IPS-18c (cell line): ENCODE measurements around the gene DPYSL5.
"Not testable (repeated sequence)": the region's sequence is repeated elsewhere in the genome, so short reads cannot be mapped to it uniquely, and the experiment has no call there.

Source experiments
- H3K4me3 ChIP-seq: 2 replicates; pipeline ENCODE4 v1.7.0; 2013; ENCODE audit warnings: low read depth, mild to moderate bottlenecking, low read length, moderate library complexity; ENCODE audit not compliant: insufficient read depth
- H3K9me3 ChIP-seq: one replicate; pipeline ENCODE4 v1.6.1; 2013; ENCODE audit warnings: mild to moderate bottlenecking, low read length, moderate library complexity; ENCODE audit not compliant: control insufficient read depth, insufficient read depth

The DPYSL5 gene

GRCh38 chr2:26860211-26860850 is 12.4 kb downstream of the DPYSL5 start:
- Histone ChIP-seq H3K4me3 (no peak overlapping the region), H3K9me3 (no peaks in the 10 kb centered on the region)

- Histone ChIP-seq H3K4me3 (no peak overlapping the region), H3K9me3 (no peaks in the 10 kb centered on the region)
These were observed 13.8 kb downstream of the DPYSL5 start for GRCh38 chr2:26861610-26862224.

GRCh38 chr2:26864226-26864625 is 16.3 kb downstream of the DPYSL5 start:
- Histone ChIP-seq H3K4me3 (no peak overlapping the region), H3K9me3 (no peaks in the 10 kb centered on the region)

GRCh38 chr2:26864646-26865045 is 16.7 kb downstream of the DPYSL5 start:
- Histone ChIP-seq H3K4me3 (no peak overlapping the region), H3K9me3 (no peaks in the 10 kb centered on the region)

- Histone ChIP-seq H3K9me3 (no peaks in the 10 kb centered on the region), H3K4me3 (no peak overlapping the region)
These were observed 22.7 kb downstream of the DPYSL5 start for GRCh38 chr2:26870585-26871095.

- Histone ChIP-seq H3K4me3 (no peak overlapping the region), H3K9me3 (no peaks in the 10 kb centered on the region)
These were observed 25.5 kb downstream of the DPYSL5 start for GRCh38 chr2:26873286-26873983.

- no peak overlapping the region for H3K4me3 ChIP-seq
- peaks cover 4% of the 10 kb centered on the region for H3K9me3 ChIP-seq
These were observed 26.6 kb downstream of the DPYSL5 start for GRCh38 chr2:26874514-26874913.

GRCh38 chr2:26875065-26875634 is 27.2 kb downstream of the DPYSL5 start:
- Histone ChIP-seq H3K9me3 (peaks cover 4% of the 10 kb centered on the region), H3K4me3 (no peak overlapping the region)

- Histone ChIP-seq H3K9me3 (peaks cover 4% of the 10 kb centered on the region), H3K4me3 (no peak overlapping the region)
These were observed 27.9 kb downstream of the DPYSL5 start for GRCh38 chr2:26875808-26876207.

GRCh38 chr2:26876260-26876659 is 28.3 kb downstream of the DPYSL5 start:
- Histone ChIP-seq H3K9me3 (peaks cover 4% of the 10 kb centered on the region), H3K4me3 (no peak overlapping the region)

GRCh38 chr2:26877276-26877675 is 29.3 kb downstream of the DPYSL5 start:
- no peak overlapping the region for H3K4me3 ChIP-seq
- H3K9me3 ChIP-seq, result peaks cover 4% of the 10 kb centered on the region

GRCh38 chr2:26880161-26880560 is 32.2 kb downstream of the DPYSL5 start:
- Histone ChIP-seq H3K9me3 (peaks cover 4% of the 10 kb centered on the region), H3K4me3 (no peak overlapping the region)

GRCh38 chr2:26880910-26881435 is 33.0 kb downstream of the DPYSL5 start:
- no peak overlapping the region for H3K4me3 ChIP-seq
- peaks cover 4% of the 10 kb centered on the region for H3K9me3 ChIP-seq

- H3K9me3 ChIP-seq, H3K4me3 ChIP-seq: not testable (repeated sequence)
These were observed 34.3 kb downstream of the DPYSL5 start for GRCh38 chr2:26882220-26882619.

GRCh38 chr2:26883956-26884355 is 36.0 kb downstream of the DPYSL5 start:
- H3K4me3 ChIP-seq, result no peak overlapping the region
- no peaks in the 10 kb centered on the region for H3K9me3 ChIP-seq

GRCh38 chr2:26884486-26884885 is 36.6 kb downstream of the DPYSL5 start:
- Histone ChIP-seq H3K9me3 (no peaks in the 10 kb centered on the region), H3K4me3 (no peak overlapping the region)

- no peaks in the 10 kb centered on the region for H3K9me3 ChIP-seq
- no peak overlapping the region for H3K4me3 ChIP-seq
These were observed 37.9 kb downstream of the DPYSL5 start for GRCh38 chr2:26885651-26886329.
